SU-DHL-6 (cell line): ENCODE measurements around the gene DMD.

ENCODE experiments used
- H2AFZ ChIP-seq: fragments of 200-600 bp; sonication (generic); 2 replicates; pipeline ENCODE4 v1.6.1; 2014; ENCODE audit warnings: low read depth, mild to moderate bottlenecking, moderate library complexity, mixed read lengths, antibody characterized with exemption, low read length; ENCODE audit not compliant: severe bottlenecking
- H3F3A ChIP-seq: fragments of 200-600 bp; shearing (Covaris generic); 2 replicates; pipeline ENCODE4 v1.6.0; 2016; ENCODE audit warnings: antibody characterized with exemption, mild to moderate bottlenecking; ENCODE audit not compliant: insufficient read depth
- H3K27ac ChIP-seq: fragments of 200-600 bp; sonication (generic); 2 replicates; pipeline ENCODE4 v1.5.1; 2016; ENCODE audit warnings: low read depth, mild to moderate bottlenecking, low read length, moderate library complexity, mixed read lengths
- H3K27me3 ChIP-seq: fragments of 200-600 bp; sonication (generic), shearing (Covaris generic); 2 replicates; pipeline ENCODE4 v1.6.0; 2014; ENCODE audit warnings: mild to moderate bottlenecking, low read length
- H3K36me3 ChIP-seq: fragments of 200-600 bp; sonication (generic); 2 replicates; pipeline ENCODE4 v1.6.1; 2014; ENCODE audit warnings: mild to moderate bottlenecking, low read length, mixed read lengths
- H3K4me2 ChIP-seq: fragments of 300-600, 200-600 bp; shearing (Covaris generic), sonication (generic); 2 replicates; pipeline ENCODE4 v1.6.0; 2014; ENCODE audit warnings: low read length, low read depth, mild to moderate bottlenecking; ENCODE audit not compliant: poor library complexity, severe bottlenecking
- H3K4me3 ChIP-seq: fragments of 200-600 bp; sonication (generic); 2 replicates; pipeline ENCODE4 v1.5.1; 2014; ENCODE audit warnings: antibody characterized with exemption, low read length, mild to moderate bottlenecking, mixed read lengths; ENCODE audit not compliant: insufficient read depth, poor library complexity, severe bottlenecking
- H3K79me2 ChIP-seq: fragments of 200-600 bp; sonication (generic); 2 replicates; pipeline ENCODE4 v1.6.1; 2014; ENCODE audit warnings: mild to moderate bottlenecking, low read length, moderate library complexity; ENCODE audit not compliant: insufficient read depth
- H3K9ac ChIP-seq: fragments of 200-600 bp; sonication (generic); 2 replicates; pipeline ENCODE4 v1.7.0; 2014; ENCODE audit warnings: mild to moderate bottlenecking, low read length
- H3K9me2 ChIP-seq: fragments of 200-600 bp; sonication (generic); replicated peaks from 2 replicates; pipeline ENCODE4 v1.6.1; 2014; ENCODE audit warnings: low read length; ENCODE audit not compliant: insufficient read depth
- H3K9me3 ChIP-seq: fragments of 200-600 bp; sonication (generic); 2 replicates; pipeline ENCODE4 v1.6.1; 2014; ENCODE audit warnings: low read length, mixed read lengths; ENCODE audit not compliant: insufficient read depth
- H4K20me1 ChIP-seq: fragments of 200-600 bp; sonication (generic); 2 replicates; pipeline ENCODE4 v1.6.1; 2014; ENCODE audit warnings: low read depth, mild to moderate bottlenecking, antibody characterized with exemption, low read length, moderate library complexity, mixed read lengths
- CTCF ChIP-seq: fragments of 200-600 bp; sonication (generic); IDR thresholded peaks from one replicate; pipeline ENCODE4 v1.5.1; 2017; ENCODE audit warnings: antibody characterized with exemption, mild to moderate bottlenecking, low read length, moderate library complexity; ENCODE audit not compliant: insufficient read depth, poor library complexity, severe bottlenecking
- EZH2phosphoT487 ChIP-seq: fragments of 200-600 bp; sonication (generic), shearing (Covaris generic); conservative IDR thresholded peaks from 2 replicates; pipeline ENCODE4 v1.6.1; 2018; ENCODE audit warnings: mild to moderate bottlenecking, antibody characterized with exemption, low read length, moderate library complexity, mixed read lengths

The DMD gene

DNA sequence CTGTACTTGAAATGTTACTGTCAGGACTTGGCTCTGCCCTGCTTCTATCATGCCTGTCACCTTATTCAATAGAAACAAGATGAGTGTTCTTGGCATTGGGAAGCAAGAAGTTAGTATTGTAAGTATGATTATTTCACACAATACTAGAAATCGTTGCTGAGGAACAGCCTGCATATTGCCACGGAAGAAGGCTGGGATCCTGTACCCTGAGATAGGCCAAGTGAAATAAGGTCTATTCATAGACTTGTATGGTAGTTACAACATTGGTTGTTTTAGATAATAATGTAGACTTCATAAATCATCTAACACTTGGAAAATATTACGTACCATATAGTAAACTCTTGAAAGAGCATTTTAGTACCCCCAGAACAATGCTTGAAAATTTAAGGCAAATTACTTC is 215.9 kb downstream of the DMD start:
- Histone ChIP-seq H3K4me2 (no peak overlapping the region), H3K4me3 (no peak overlapping the region), H3K27ac (no peak overlapping the region), H3K79me2 (no peaks in the 10 kb centered on the region), H3F3A (no peaks in the 10 kb centered on the region), H3K9me3 (no peaks in the 10 kb centered on the region), H3K9ac (no peak overlapping the region), H2AFZ (no peak overlapping the region), H4K20me1 (no peaks in the 10 kb centered on the region), H3K36me3 (no peaks in the 10 kb centered on the region), H3K9me2 (no peaks in the 10 kb centered on the region), H3K27me3 (no peaks in the 10 kb centered on the region)
- TF ChIP-seq EZH2phosphoT487 (no peak), CTCF (no peak)

DNA sequence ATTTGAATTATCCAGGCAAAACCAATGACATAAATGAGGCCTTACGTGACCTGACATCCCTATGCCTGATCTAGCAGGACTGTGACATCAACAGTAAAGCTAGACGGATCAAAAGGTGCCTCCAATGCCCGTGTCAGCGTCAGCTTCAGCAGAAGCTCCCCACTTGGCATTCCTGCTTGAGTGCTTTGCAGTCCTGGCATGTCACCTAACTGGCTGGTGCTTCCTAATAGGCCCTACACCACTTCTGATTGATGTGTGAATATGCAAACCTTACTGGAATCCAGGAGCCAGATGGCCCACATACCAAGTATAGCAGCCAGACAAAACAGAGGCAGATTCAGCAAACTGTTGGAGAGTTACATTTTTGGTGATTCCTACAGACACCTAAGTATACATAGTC is 224.2 kb downstream of the DMD start:
- Histone ChIP-seq H3K36me3 (no peaks in the 10 kb centered on the region), H3F3A (no peaks in the 10 kb centered on the region), H3K4me3 (no peak overlapping the region), H3K4me2 (no peak overlapping the region), H2AFZ (no peak overlapping the region), H3K9me2 (no peaks in the 10 kb centered on the region), H4K20me1 (no peaks in the 10 kb centered on the region), H3K9me3 (no peaks in the 10 kb centered on the region), H3K79me2 (no peaks in the 10 kb centered on the region), H3K9ac (no peak overlapping the region), H3K27ac (no peak overlapping the region), H3K27me3 (no peaks in the 10 kb centered on the region)
- TF ChIP-seq EZH2phosphoT487 (no peak), CTCF (no peak)

GRCh38 chrX:32985544-32985943 is 225.8 kb downstream of the DMD start:
- Histone ChIP-seq H4K20me1 (no peaks in the 10 kb centered on the region), H3K9me3 (no peaks in the 10 kb centered on the region), H3K79me2 (no peaks in the 10 kb centered on the region), H3K27me3 (no peaks in the 10 kb centered on the region), H3F3A (no peaks in the 10 kb centered on the region), H3K9me2 (no peaks in the 10 kb centered on the region), H3K4me2 (no peak overlapping the region), H3K9ac (no peak overlapping the region), H2AFZ (no peak overlapping the region), H3K4me3 (no peak overlapping the region), H3K36me3 (no peaks in the 10 kb centered on the region), H3K27ac (no peak overlapping the region)
- TF ChIP-seq CTCF (no peak), EZH2phosphoT487 (no peak)
